Measurements from ENCODE around the gene IL11RA. TPM values are rescaled to one million over a fixed set of nuclear protein-coding genes. Genes with fewer than 3 reads are reported as not detected.
A peak's percentile ranks its signal among the peaks of the same experiment; 100 is the strongest.

The IL11RA gene
- total and polyA plus RNA-seq, 4 experiments from 2014 or later = 13.6 to 209 (median 111) TPM

- Histone ChIP-seq H3K4me1 (ENCODE audit: insufficient read depth, low read length) (peaks cover 39% of the 10 kb centered on the region), H3K36me3 (ENCODE audit: insufficient read depth, low read length) (peaks cover 35% of the 10 kb centered on the region), H3K27ac (ENCODE audit: low read depth, low read length) (peak overlapping the region; percentile 16), H3K9me3 (ENCODE audit: control insufficient read depth in 1 of 2, low read length in 2 of 2) (no peaks in the 10 kb centered on the region), H3K27me3 (ENCODE audit: insufficient read depth, low read length) (no peaks in the 10 kb centered on the region), H3K4me3 (ENCODE audit: low read length in 2 of 2) (no peak overlapping the region)
- Mint-ChIP-seq H3K4me3 (peak overlapping the region in 5 of 8 donors; percentile 5 to 81 (median 12)), H3K27me3 (no peaks in the 10 kb centered on the region), H3K4me1 (peaks cover 35 to 59% (median 40%) of the 10 kb centered on the region in 4 donors), H3K27ac (peak overlapping the region in 6 of 7 donors; percentile 12 to 93 (median 80)), H3K9me3 (no peaks in the 10 kb centered on the region), H3K36me3 (peaks cover 34 to 46% of the 10 kb centered on the region in 2 donors)
- ChIA-PET POLR2A (ENCODE audit: partially characterized antibody) (interaction anchor here (18.7 to 22.1 kb wide), 2 partner anchors 7 to 9 kb away, joined by 484 read pairs; partner anchors contain the start of genes CCL27, GALT, IL11RA and SIGMAR1), CTCF (ENCODE audit: partially characterized antibody) (no interaction called here)
- DNase-seq = no peak
- intact Hi-C loops (cut with micrococcal nuclease) = no loop called here
Measured at GRCh38 chr9:34652602-34653000, 616 bp downstream of the IL11RA start.

GRCh38 chr9:34653151-34654072 is 1.4 kb downstream of the IL11RA start:
- H3K27me3 Mint-ChIP-seq = no peaks in the 10 kb centered on the region
- POLR2A ChIA-PET (ENCODE audit: partially characterized antibody) = interaction anchor here (1.0 to 22.1 kb wide), 3 partner anchors 6 to 33 kb away, joined by 4 to 484 read pairs (median 484); partner anchors contain the start of genes CCL27, DCTN3, GALT and IL11RA
- H3K36me3 Mint-ChIP-seq = peaks cover 26 to 38% of the 10 kb centered on the region in 2 donors

GRCh38 chr9:34654323-34655051 is 2.5 kb downstream of the IL11RA start:
- Mint-ChIP-seq H3K4me3 (no peak overlapping the region), H3K27ac (peak overlapping the region in 2 of 7 donors; percentile 40 to 74), H3K36me3 (peaks cover 18 to 27% of the 10 kb centered on the region in 2 donors), H3K27me3 (no peaks in the 10 kb centered on the region), H3K4me1 (peaks cover 20 to 41% (median 25%) of the 10 kb centered on the region in 4 donors), H3K9me3 (no peaks in the 10 kb centered on the region)
- intact Hi-C loops (cut with micrococcal nuclease) = no loop called here
- peaks cover 22% of the 10 kb centered on the region for H3K36me3 ChIP-seq (ENCODE audit: insufficient read depth, low read length)
- H3K9me3 ChIP-seq (ENCODE audit: control insufficient read depth in 1 of 2, low read length in 2 of 2) = no peaks in the 10 kb centered on the region
- H3K4me3 ChIP-seq (ENCODE audit: low read length in 2 of 2) = no peak overlapping the region
- DNase-seq = no peak
- ChIA-PET CTCF (ENCODE audit: partially characterized antibody) (interaction anchor here (0.6 to 1.4 kb wide), 2 partner anchors 9 to 427 kb away, joined by 3 read pairs; no protein-coding TSS in a partner anchor), POLR2A (ENCODE audit: partially characterized antibody) (interaction anchor here (0.8 to 22.1 kb wide), 4 partner anchors 5 to 47 kb away, joined by 3 to 484 read pairs (median 244); partner anchors contain the start of genes CCL27, DCTN3, GALT and IL11RA)
- H3K4me1 ChIP-seq (ENCODE audit: insufficient read depth, low read length) = peaks cover 23% of the 10 kb centered on the region
- H3K27me3 ChIP-seq (ENCODE audit: insufficient read depth, low read length) = no peaks in the 10 kb centered on the region
- no peak overlapping the region for H3K27ac ChIP-seq (ENCODE audit: low read depth, low read length)

More at GRCh38 chr9:34653151-34654072, 1.4 kb downstream of the IL11RA start:
- Histone ChIP-seq H3K4me3 (ENCODE audit: low read length in 2 of 2) (no peak overlapping the region), H3K27me3 (ENCODE audit: insufficient read depth, low read length) (no peaks in the 10 kb centered on the region), H3K4me1 (ENCODE audit: insufficient read depth, low read length) (peaks cover 31% of the 10 kb centered on the region), H3K36me3 (ENCODE audit: insufficient read depth, low read length) (peaks cover 33% of the 10 kb centered on the region), H3K27ac (ENCODE audit: low read depth, low read length) (no peak overlapping the region), H3K9me3 (ENCODE audit: control insufficient read depth in 1 of 2, low read length in 2 of 2) (no peaks in the 10 kb centered on the region)
- Mint-ChIP-seq H3K9me3 (no peaks in the 10 kb centered on the region), H3K4me3 (peak overlapping the region in 2 of 8 donors; percentile 5 to 81), H3K27ac (peak overlapping the region; percentile 37 to 85 (median 72)), H3K4me1 (peaks cover 28 to 51% (median 32%) of the 10 kb centered on the region in 4 donors)
- DNase-seq = no peak
- intact Hi-C loops (cut with micrococcal nuclease) = no loop called here
- CTCF ChIA-PET (ENCODE audit: partially characterized antibody) = interaction anchor here (1.4 kb wide), 1 partner anchor 10 kb away, joined by 3 read pairs; no protein-coding TSS in a partner anchor

GRCh38 chr9:34655394-34655793 is 3.4 kb downstream of the IL11RA start:
- Mint-ChIP-seq H3K4me3 (no peak overlapping the region), H3K4me1 (peaks cover 21 to 38% (median 26%) of the 10 kb centered on the region in 4 donors), H3K9me3 (no peaks in the 10 kb centered on the region), H3K27me3 (no peaks in the 10 kb centered on the region), H3K27ac (peak overlapping the region in 4 of 7 donors; percentile 33 to 86 (median 56)), H3K36me3 (peaks cover 18 to 24% of the 10 kb centered on the region in 2 donors)
- POLR2A ChIA-PET (ENCODE audit: partially characterized antibody) = interaction anchor here (18.7 kb wide), 1 partner anchor 12 kb away, joined by 484 read pairs; the partner anchor contains the start of genes GALT, IL11RA and SIGMAR1
- Histone ChIP-seq H3K9me3 (ENCODE audit: control insufficient read depth in 1 of 2, low read length in 2 of 2) (no peaks in the 10 kb centered on the region), H3K36me3 (ENCODE audit: insufficient read depth, low read length) (peaks cover 17% of the 10 kb centered on the region), H3K4me1 (ENCODE audit: insufficient read depth, low read length) (peaks cover 24% of the 10 kb centered on the region), H3K4me3 (ENCODE audit: low read length in 2 of 2) (no peak overlapping the region), H3K27ac (ENCODE audit: low read depth, low read length) (no peak overlapping the region), H3K27me3 (ENCODE audit: insufficient read depth, low read length) (no peaks in the 10 kb centered on the region)
- CTCF ChIA-PET (ENCODE audit: partially characterized antibody) = interaction anchor here (3.6 kb wide), 1 partner anchor 9 kb away, joined by 19 read pairs; the partner anchor contains the start of gene GALT
- no peak for DNase-seq
- intact Hi-C loops (cut with micrococcal nuclease) = no loop called here

DNA sequence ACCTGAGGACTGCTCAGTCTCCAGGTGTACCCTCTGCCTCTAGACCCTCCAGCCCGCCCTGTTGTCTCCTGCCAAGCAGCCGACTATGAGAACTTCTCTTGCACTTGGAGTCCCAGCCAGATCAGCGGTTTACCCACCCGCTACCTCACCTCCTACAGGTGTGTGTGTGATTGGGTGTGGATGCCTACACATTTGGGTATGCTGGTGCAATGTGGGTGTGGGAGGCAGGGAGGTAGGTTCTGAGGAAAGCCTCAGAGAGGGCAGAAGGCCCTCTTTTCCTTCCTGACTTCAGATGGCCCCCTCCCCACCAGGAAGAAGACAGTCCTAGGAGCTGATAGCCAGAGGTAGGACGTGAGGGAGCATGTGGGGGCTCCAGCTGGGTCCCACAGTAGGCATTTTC is 5.0 kb downstream of the IL11RA start:
- Mint-ChIP-seq H3K9me3 (no peaks in the 10 kb centered on the region), H3K4me3 (no peak overlapping the region), H3K27ac (peak overlapping the region in 3 of 7 donors; percentile 18 to 71 (median 52)), H3K27me3 (no peaks in the 10 kb centered on the region), H3K36me3 (peaks cover 21 to 26% of the 10 kb centered on the region in 2 donors), H3K4me1 (peaks cover 32 to 41% (median 34%) of the 10 kb centered on the region in 4 donors)
- Histone ChIP-seq H3K27me3 (ENCODE audit: insufficient read depth, low read length) (no peaks in the 10 kb centered on the region), H3K36me3 (ENCODE audit: insufficient read depth, low read length) (peaks cover 15% of the 10 kb centered on the region), H3K27ac (ENCODE audit: low read depth, low read length) (no peak overlapping the region), H3K9me3 (ENCODE audit: control insufficient read depth in 1 of 2, low read length in 2 of 2) (no peaks in the 10 kb centered on the region), H3K4me1 (ENCODE audit: insufficient read depth, low read length) (peaks cover 34% of the 10 kb centered on the region), H3K4me3 (ENCODE audit: low read length in 2 of 2) (no peak overlapping the region)
- no peak for DNase-seq
- POLR2A ChIA-PET (ENCODE audit: partially characterized antibody) = interaction anchor here (1.4 to 18.7 kb wide), 2 partner anchors 8 to 14 kb away, joined by 6 to 484 read pairs; partner anchors contain the start of genes GALT, IL11RA and SIGMAR1
- CTCF ChIA-PET (ENCODE audit: partially characterized antibody) = interaction anchor here (1.1 to 3.6 kb wide), 3 partner anchors 11 to 45 kb away, joined by 3 to 19 read pairs (median 7); partner anchors contain the start of gene GALT
- intact Hi-C loops (cut with micrococcal nuclease) = no loop called here

DNA sequence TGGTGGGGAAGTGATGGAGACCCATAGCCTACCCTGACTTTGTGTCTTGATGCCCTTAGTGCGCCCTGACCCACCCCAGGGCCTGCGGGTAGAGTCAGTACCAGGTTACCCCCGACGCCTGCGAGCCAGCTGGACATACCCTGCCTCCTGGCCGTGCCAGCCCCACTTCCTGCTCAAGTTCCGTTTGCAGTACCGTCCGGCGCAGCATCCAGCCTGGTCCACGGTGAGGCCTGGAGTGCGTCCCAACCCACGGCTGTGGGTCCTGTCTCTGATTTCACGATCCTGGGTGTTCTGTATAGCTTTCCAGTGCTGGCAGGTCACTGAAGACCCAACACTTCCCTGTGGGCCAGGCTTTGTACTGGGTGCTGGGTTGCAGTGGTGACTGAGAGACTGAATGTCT is 6.5 kb downstream of the IL11RA start:
- CTCF ChIA-PET (ENCODE audit: partially characterized antibody) = interaction anchor here (0.9 to 3.6 kb wide), 2 partner anchors 12 to 42 kb away, joined by 3 to 19 read pairs; partner anchors contain the start of gene GALT
- peaks cover 15% of the 10 kb centered on the region for H3K36me3 ChIP-seq (ENCODE audit: insufficient read depth, low read length)
- H3K36me3 Mint-ChIP-seq = peaks cover 17 to 26% of the 10 kb centered on the region in 2 donors
- no peaks in the 10 kb centered on the region for H3K9me3 ChIP-seq (ENCODE audit: control insufficient read depth in 1 of 2, low read length in 2 of 2)
- H3K9me3 Mint-ChIP-seq = no peaks in the 10 kb centered on the region
- POLR2A ChIA-PET (ENCODE audit: partially characterized antibody) = interaction anchor here (18.7 kb wide), 1 partner anchor 15 kb away, joined by 484 read pairs; the partner anchor contains the start of genes GALT, IL11RA and SIGMAR1
- no peak overlapping the region for H3K4me3 Mint-ChIP-seq
- no peak overlapping the region for H3K4me3 ChIP-seq (ENCODE audit: low read length in 2 of 2)
- H3K27me3 Mint-ChIP-seq = no peaks in the 10 kb centered on the region
- H3K4me1 ChIP-seq (ENCODE audit: insufficient read depth, low read length) = peaks cover 34% of the 10 kb centered on the region
- H3K27ac ChIP-seq (ENCODE audit: low read depth, low read length) = no peak overlapping the region
- peak overlapping the region in 4 of 7 donors; percentile 8 to 29 (median 18) for H3K27ac Mint-ChIP-seq
- intact Hi-C loops (cut with micrococcal nuclease) = no loop called here
- no peak for DNase-seq
- peaks cover 34 to 41% (median 36%) of the 10 kb centered on the region in 4 donors for H3K4me1 Mint-ChIP-seq
- no peaks in the 10 kb centered on the region for H3K27me3 ChIP-seq (ENCODE audit: insufficient read depth, low read length)

Data from CD4-positive, alpha-beta memory T cell (primary cell).